HepG2 (cell line): Measurements from ENCODE around the gene TRUB1. TPM values are rescaled to one million over a fixed set of nuclear protein-coding genes. Genes with fewer than 3 reads are reported as not detected.

Source experiments
- ATAC-seq: fragments of 200-7000 bp; cut with Tn5 transposase; 3 replicates; pipeline ENCODE4 v1.9.1; 2020; ENCODE audit warnings: mild to moderate bottlenecking, moderate library complexity
- BruUV-seq: library from RNA; stranded (reverse); fragments of 400-500 nt; replicated peaks from 2 replicates; lab custom pipeline; 2021; lab: Mats Ljungman, UMichigan
- CTCF ChIA-PET: fragments of 300-600 bp; formaldehyde crosslinking; extraction: SDS; loops from one replicate; lab custom pipeline; 2021; ENCODE audit warnings: low total read pairs, inconsistent platforms, low intra/inter-chr PET ratio; lab: Yijun Ruan, JAX
- POLR2A ChIA-PET: fragments of 350-600 bp; sonication (Branson Sonifier 250); formaldehyde crosslinking; loops from one replicate; lab custom pipeline; 2020; ENCODE audit warnings: antibody characterized with exemption, inconsistent platforms; lab: Yijun Ruan, JAX
- DNase-seq: peaks from one replicate; pipeline ENCODE4 v3.0.0-alpha.2; 2015; ENCODE audit warnings: low spot score
- FAIRE-seq: peaks from 3 replicates; lab custom pipeline; 2011; peaks lifted over from hg19 to GRCh38; lab: Jason Lieb, UNC
- H2AFZ ChIP-seq: one replicate; pipeline ENCODE4 v1.6.1; 2011; ENCODE audit warnings: low read length, inconsistent platforms
- H3K27ac ChIP-seq: fragments of 300-600 bp; 3 replicates; pipeline ENCODE4 v1.8.0; 2011; ENCODE audit warnings: mixed run types, mild to moderate bottlenecking, mixed read lengths, low read length, inconsistent platforms; ENCODE audit not compliant: insufficient read depth; ENCODE audit errors: extremely low read length
- H3K27me3 ChIP-seq, 2 experiments: fragments of 200-600 bp in 1 of 2; 2 replicates in 1 of 2; 3 replicates in 1 of 2; pipeline versions ENCODE4 v1.6.0 to v1.8.0; 2011; ENCODE audit warnings: low read length in 2 of 2, mild to moderate bottlenecking in 2 of 2, moderate library complexity in 2 of 2, inconsistent platforms in 1 of 2; ENCODE audit not compliant: insufficient read depth in 2 of 2, control insufficient read depth in 1 of 2
- H3K36me3 ChIP-seq, 2 experiments: fragments of 200-600 bp in 1 of 2; replicated peaks in 1 of 2; 2 replicates in 1 of 2; 3 replicates in 1 of 2; pipeline versions ENCODE4 v1.5.1 to v1.8.0; 2011; ENCODE audit warnings: low read length in 2 of 2, inconsistent platforms in 1 of 2; ENCODE audit not compliant: insufficient read depth in 2 of 2, control insufficient read depth in 1 of 2
- H3K4me1 ChIP-seq: 2 replicates; pipeline ENCODE4 v1.5.1; 2012; ENCODE audit warnings: low read length, inconsistent platforms; ENCODE audit not compliant: insufficient read depth
- H3K4me2 ChIP-seq: 2 replicates; pipeline ENCODE4 v1.6.0; 2011; ENCODE audit warnings: low read depth, low read length, inconsistent platforms
- H3K4me3 ChIP-seq, 3 experiments: fragments of 200-600 bp in 1 of 3; sonication (generic), shearing (Covaris generic) in 1 of 3; replicated peaks in 1 of 3; 2 replicates each; pipeline ENCODE4 v1.5.1; 2011 to 2016; ENCODE audit warnings: low read length in 3 of 3, inconsistent platforms in 2 of 3, low read depth in 2 of 3, mild to moderate bottlenecking in 2 of 3, control low read depth in 1 of 3, mixed read lengths in 1 of 3; ENCODE audit not compliant: insufficient read depth in 1 of 3
- H3K79me2 ChIP-seq: one replicate; pipeline ENCODE4 v1.6.1; 2011; ENCODE audit warnings: low read length, inconsistent platforms; ENCODE audit not compliant: insufficient read depth
- H3K9ac ChIP-seq: 2 replicates; pipeline ENCODE4 v1.6.0; 2011; ENCODE audit warnings: mild to moderate bottlenecking, low read depth, low read length, inconsistent platforms; ENCODE audit not compliant: insufficient read depth
- H3K9me3 ChIP-seq: 2 replicates; pipeline ENCODE4 v1.5.1; 2012; ENCODE audit warnings: mild to moderate bottlenecking, low read length
- H4K20me1 ChIP-seq: 2 replicates; pipeline ENCODE4 v1.6.0; 2011; ENCODE audit warnings: inconsistent platforms, mild to moderate bottlenecking, low read length, moderate library complexity; ENCODE audit not compliant: insufficient read depth
- ATF1 ChIP-seq: IDR thresholded peaks from 2 replicates; pipeline ENCODE4 v1.6.1; 2016; ENCODE audit warnings: mild to moderate bottlenecking, control low read depth
- ELF4 ChIP-seq: sonication (generic); formaldehyde crosslinking; IDR thresholded peaks from 2 replicates; pipeline ENCODE4 v1.5.0; 2020; ENCODE audit warnings: missing genetic modification reagents, mild to moderate bottlenecking, moderate library complexity, borderline replicate concordance
- KDM1A ChIP-seq: IDR thresholded peaks from 2 replicates; pipeline ENCODE4 v1.6.1; 2016; ENCODE audit warnings: missing compliant biosample characterization
- MTF2 ChIP-seq: sonication (generic); formaldehyde crosslinking; IDR thresholded peaks from 2 replicates; pipeline ENCODE4 v1.5.0; 2020; ENCODE audit warnings: missing genetic modification reagents, borderline replicate concordance
- SRSF4 ChIP-seq: fragments of 200-400 bp; formaldehyde crosslinking; IDR thresholded peaks from one replicate; pipeline ENCODE4 v1.6.1; 2018; ENCODE audit warnings: mild to moderate bottlenecking, low read depth, low read length, moderate library complexity; ENCODE audit not compliant: poor library complexity, severe bottlenecking
- ZBTB7B ChIP-seq: sonication (generic); formaldehyde crosslinking; IDR thresholded peaks from 2 replicates; pipeline ENCODE4 v1.4.0; 2020; ENCODE audit warnings: missing genetic modification reagents
- ZNF496 ChIP-seq: sonication (generic); formaldehyde crosslinking; IDR thresholded peaks from 2 replicates; pipeline ENCODE4 v1.8.1; 2023; ENCODE audit warnings: mild to moderate bottlenecking, moderate library complexity, missing genetic modification reagents; ENCODE audit not compliant: insufficient replicate concordance
- ZNF547 ChIP-seq: sonication (generic); formaldehyde crosslinking; IDR thresholded peaks from 2 replicates; pipeline ENCODE4 v1.5.1; 2020; ENCODE audit warnings: mild to moderate bottlenecking, missing genetic modification reagents
- ZNF7 ChIP-seq: IDR thresholded peaks from 2 replicates; pipeline ENCODE4 v1.6.1; 2016; ENCODE audit warnings: missing biosample characterization, missing genetic modification reagents
- WGBS: methylation state at CpG from one replicate; pipeline ENCODE4 v1.1.6; 2017; ENCODE audit warnings: low lambda C conversion rate; 5-methylcytosine and 5-hydroxymethylcytosine counted together
- in situ Hi-C: cut with HindIII; loops from 2 replicates; pipeline ENCODE4 v1.10.0; 2017; ENCODE audit warnings: low pct_unique_long_range_greater_than_20kb; ENCODE audit not compliant: extremely low pct_ligation_motif_present
- intact Hi-C: fragments of 100-400 bp; cut with micrococcal nuclease; formaldehyde crosslinking; loops from one replicate; pipeline ENCODE4 v1.10.0; 2022; ENCODE audit not compliant: unreplicated experiment
- polyA plus RNA-seq, 8 experiments: library from polyadenylated mRNA; depleted of rRNA in 3 of 8; stranded (reverse) in 7 of 8; unstranded in 1 of 8; fragments of >200 nt; fragmentation: Illumina TruSeq in 4 of 8; extraction: Trizol in 4 of 8; gene quantifications; 2 replicates each; pipeline versions ENCODE4 v1.2.1 to v1.2.3, GENCODE V29; 2011 to 2016; ENCODE audit warnings: low read depth in 4 of 8, missing spikeins in 1 of 8, mixed read lengths in 1 of 8; ENCODE audit not compliant: insufficient read depth in 1 of 8
- total RNA-seq, 5 experiments: library from RNA; depleted of rRNA; stranded (reverse); fragments of >200 nt; fragmentation: Illumina TruSeq; extraction: Trizol; gene quantifications; 2 replicates each; pipeline ENCODE4 v1.2.3, GENCODE V29; 2016; ENCODE audit warnings: low read depth in 1 of 5
- TF ChIP-seq, protein P1 (sequence below): sonication (generic); formaldehyde crosslinking; IDR thresholded peaks from 2 replicates; pipeline ENCODE4 v1.5.0; 2020; ENCODE audit warnings: mild to moderate bottlenecking, missing genetic modification reagents, borderline replicate concordance
- TF ChIP-seq, protein P2 (sequence below): sonication (generic); formaldehyde crosslinking; IDR thresholded peaks from 2 replicates; pipeline ENCODE4 v1.4.0; 2020; ENCODE audit warnings: missing genetic modification reagents
- TF ChIP-seq, protein P3 (sequence below): sonication (generic); formaldehyde crosslinking; IDR thresholded peaks from 2 replicates; pipeline ENCODE4 v1.4.0; 2020; ENCODE audit warnings: mild to moderate bottlenecking, missing genetic modification reagents

The TRUB1 gene
- total and polyA plus RNA-seq, 2 of the 13 experiments (the other 11 are each of a cell fraction or from before 2014, with no cell fraction given) = 10.6 to 38.9 TPM

DNA sequence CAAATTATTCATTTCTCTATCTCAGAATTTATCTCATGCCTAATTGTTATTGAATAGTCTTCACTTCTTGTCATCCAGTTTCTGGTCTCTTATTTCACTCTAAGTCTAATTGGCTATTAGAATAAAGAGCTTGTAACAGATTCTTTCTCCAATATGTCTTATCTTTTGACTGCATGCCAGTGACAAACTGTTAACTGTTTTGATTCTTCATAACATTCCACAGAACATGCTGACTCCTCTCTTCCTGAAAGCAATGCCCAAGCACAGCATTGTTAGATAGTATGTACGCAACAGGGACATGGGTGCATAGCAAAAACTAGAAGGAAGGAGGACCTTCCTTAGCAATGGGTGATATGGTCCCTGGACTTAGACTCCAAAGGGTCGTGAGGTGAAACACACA, 65.4 kb downstream of the TRUB1 start (continued):
- TF ChIP-seq, protein P1, sequence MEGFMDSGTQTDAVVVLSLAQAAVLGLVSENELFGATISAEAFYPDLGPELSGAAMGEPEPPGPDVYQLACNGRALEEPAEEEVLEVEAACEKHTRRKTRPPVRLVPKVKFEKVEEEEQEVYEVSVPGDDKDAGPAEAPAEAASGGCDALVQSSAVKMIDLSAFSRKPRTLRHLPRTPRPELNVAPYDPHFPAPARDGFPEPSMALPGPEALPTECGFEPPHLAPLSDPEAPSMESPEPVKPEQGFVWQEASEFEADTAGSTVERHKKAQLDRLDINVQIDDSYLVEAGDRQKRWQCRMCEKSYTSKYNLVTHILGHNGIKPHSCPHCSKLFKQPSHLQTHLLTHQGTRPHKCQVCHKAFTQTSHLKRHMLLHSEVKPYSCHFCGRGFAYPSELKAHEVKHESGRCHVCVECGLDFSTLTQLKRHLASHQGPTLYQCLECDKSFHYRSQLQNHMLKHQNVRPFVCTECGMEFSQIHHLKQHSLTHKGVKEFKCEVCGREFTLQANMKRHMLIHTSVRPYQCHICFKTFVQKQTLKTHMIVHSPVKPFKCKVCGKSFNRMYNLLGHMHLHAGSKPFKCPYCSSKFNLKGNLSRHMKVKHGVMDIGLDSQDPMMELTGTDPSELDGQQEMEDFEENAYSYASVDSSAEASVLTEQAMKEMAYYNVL = no peak
- TF ChIP-seq ATF1 (CRISPR knock-in tag) = no peak
- TF ChIP-seq ZBTB7B (CRISPR knock-in tag) = no peak
- no peak for TF ChIP-seq KDM1A
- TF ChIP-seq, protein P2, sequence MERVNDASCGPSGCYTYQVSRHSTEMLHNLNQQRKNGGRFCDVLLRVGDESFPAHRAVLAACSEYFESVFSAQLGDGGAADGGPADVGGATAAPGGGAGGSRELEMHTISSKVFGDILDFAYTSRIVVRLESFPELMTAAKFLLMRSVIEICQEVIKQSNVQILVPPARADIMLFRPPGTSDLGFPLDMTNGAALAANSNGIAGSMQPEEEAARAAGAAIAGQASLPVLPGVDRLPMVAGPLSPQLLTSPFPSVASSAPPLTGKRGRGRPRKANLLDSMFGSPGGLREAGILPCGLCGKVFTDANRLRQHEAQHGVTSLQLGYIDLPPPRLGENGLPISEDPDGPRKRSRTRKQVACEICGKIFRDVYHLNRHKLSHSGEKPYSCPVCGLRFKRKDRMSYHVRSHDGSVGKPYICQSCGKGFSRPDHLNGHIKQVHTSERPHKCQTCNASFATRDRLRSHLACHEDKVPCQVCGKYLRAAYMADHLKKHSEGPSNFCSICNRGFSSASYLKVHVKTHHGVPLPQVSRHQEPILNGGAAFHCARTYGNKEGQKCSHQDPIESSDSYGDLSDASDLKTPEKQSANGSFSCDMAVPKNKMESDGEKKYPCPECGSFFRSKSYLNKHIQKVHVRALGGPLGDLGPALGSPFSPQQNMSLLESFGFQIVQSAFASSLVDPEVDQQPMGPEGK (CRISPR knock-in tag) = no peak
- TF ChIP-seq ZNF496 (CRISPR knock-in tag) = no peak
- no peak for TF ChIP-seq MTF2

DNA sequence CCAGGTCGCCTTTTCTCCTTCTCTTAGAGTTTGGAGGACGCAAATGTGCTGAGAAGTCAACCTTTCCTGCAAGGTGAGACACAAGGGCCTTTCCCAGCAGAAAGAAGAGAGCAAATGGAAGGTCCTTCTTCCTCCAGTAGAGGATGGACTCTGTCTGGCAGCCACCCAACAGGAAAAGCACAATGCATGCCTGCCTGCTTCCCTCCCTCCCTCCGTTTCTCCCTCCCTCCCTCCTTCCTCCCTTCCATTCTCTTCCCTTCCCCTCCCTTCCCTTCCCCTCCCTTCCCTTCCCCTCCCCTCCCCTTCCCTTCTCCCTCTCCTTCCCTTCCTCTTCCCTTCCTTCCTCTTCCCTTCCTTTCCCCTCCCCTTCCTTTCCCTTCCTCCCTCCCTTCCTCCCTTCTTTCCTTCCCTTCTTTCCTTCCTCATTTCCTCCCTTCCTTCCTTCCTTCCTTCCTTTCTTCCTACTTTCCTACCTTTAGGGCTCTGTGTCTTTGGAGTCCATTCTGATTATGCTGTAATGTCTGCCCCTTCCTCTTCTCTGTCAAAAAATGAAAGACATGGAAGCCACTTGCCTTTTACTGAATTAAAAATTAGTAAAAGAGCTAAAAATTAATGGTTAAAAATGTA, 66.4 kb downstream of the TRUB1 start:
- no peak overlapping the region for H3K4me2 ChIP-seq
- ATAC-seq (no peak), DNase-seq (no peak), FAIRE-seq (no peak)
- WGBS = 2% methylated on average over 3 of the region's 3 CpGs
- no peak overlapping the region for H2AFZ ChIP-seq
- H3K4me1 ChIP-seq = peaks cover 23% of the 10 kb centered on the region
- CTCF ChIA-PET = no interaction called here
- no peaks in the 10 kb centered on the region for H3K9me3 ChIP-seq
- intact Hi-C loops = no loop called here
- no peaks in the 10 kb centered on the region for H3K36me3 ChIP-seq
- POLR2A ChIA-PET = no interaction called here
- no peak overlapping the region for H3K9ac ChIP-seq
- H4K20me1 ChIP-seq = no peaks in the 10 kb centered on the region
- no peak overlapping the region for H3K4me3 ChIP-seq
- in situ Hi-C loops = no loop called here
- no peak overlapping the region for H3K27ac ChIP-seq
- no peaks in the 10 kb centered on the region for H3K79me2 ChIP-seq
- peaks cover 0 to 8% of the 10 kb centered on the region in 2 experiments; a peak in 1 of 5 replicates for H3K27me3 ChIP-seq
- BruUV-seq = no TSS peak
- no peak for TF ChIP-seq ELF4 (CRISPR knock-in tag)
- TF ChIP-seq ZNF7 = no peak
- TF ChIP-seq SRSF4 = no peak
- TF ChIP-seq, protein P3, sequence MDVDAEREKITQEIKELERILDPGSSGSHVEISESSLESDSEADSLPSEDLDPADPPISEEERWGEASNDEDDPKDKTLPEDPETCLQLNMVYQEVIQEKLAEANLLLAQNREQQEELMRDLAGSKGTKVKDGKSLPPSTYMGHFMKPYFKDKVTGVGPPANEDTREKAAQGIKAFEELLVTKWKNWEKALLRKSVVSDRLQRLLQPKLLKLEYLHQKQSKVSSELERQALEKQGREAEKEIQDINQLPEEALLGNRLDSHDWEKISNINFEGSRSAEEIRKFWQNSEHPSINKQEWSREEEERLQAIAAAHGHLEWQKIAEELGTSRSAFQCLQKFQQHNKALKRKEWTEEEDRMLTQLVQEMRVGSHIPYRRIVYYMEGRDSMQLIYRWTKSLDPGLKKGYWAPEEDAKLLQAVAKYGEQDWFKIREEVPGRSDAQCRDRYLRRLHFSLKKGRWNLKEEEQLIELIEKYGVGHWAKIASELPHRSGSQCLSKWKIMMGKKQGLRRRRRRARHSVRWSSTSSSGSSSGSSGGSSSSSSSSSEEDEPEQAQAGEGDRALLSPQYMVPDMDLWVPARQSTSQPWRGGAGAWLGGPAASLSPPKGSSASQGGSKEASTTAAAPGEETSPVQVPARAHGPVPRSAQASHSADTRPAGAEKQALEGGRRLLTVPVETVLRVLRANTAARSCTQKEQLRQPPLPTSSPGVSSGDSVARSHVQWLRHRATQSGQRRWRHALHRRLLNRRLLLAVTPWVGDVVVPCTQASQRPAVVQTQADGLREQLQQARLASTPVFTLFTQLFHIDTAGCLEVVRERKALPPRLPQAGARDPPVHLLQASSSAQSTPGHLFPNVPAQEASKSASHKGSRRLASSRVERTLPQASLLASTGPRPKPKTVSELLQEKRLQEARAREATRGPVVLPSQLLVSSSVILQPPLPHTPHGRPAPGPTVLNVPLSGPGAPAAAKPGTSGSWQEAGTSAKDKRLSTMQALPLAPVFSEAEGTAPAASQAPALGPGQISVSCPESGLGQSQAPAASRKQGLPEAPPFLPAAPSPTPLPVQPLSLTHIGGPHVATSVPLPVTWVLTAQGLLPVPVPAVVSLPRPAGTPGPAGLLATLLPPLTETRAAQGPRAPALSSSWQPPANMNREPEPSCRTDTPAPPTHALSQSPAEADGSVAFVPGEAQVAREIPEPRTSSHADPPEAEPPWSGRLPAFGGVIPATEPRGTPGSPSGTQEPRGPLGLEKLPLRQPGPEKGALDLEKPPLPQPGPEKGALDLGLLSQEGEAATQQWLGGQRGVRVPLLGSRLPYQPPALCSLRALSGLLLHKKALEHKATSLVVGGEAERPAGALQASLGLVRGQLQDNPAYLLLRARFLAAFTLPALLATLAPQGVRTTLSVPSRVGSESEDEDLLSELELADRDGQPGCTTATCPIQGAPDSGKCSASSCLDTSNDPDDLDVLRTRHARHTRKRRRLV (CRISPR knock-in tag) = no peak
- TF ChIP-seq ZNF547 (CRISPR knock-in tag) = no peak
